CD14-positive monocyte (primary cell): ENCODE measurements around the gene BEGAIN. TPM values are rescaled to one million over a fixed set of nuclear protein-coding genes. Genes with fewer than 3 reads are reported as not detected.

Experiments used
- DNase-seq, 3 donors: peaks; one replicate each; pipeline ENCODE4 v3.0.0-alpha.2; 2011 to 2022
- H2AFZ ChIP-seq: 2 replicates; pipeline ENCODE4 v1.6.0; 2012; ENCODE audit warnings: mild to moderate bottlenecking, low read depth, low read length, inconsistent platforms; ENCODE audit not compliant: insufficient read depth, poor library complexity, severe bottlenecking
- H3K27ac ChIP-seq, 2 donors: 1 replicate in 1 of 2; 2 replicates in 1 of 2; pipeline ENCODE4 v1.5.1; 2012 to 2013; ENCODE audit warnings: low read length in 2 of 2, control low read depth in 1 of 2, inconsistent platforms in 1 of 2, low read depth in 1 of 2, mild to moderate bottlenecking in 1 of 2
- H3K27me3 ChIP-seq, 2 donors: one replicate each; pipeline versions ENCODE4 v1.6.0 to v1.6.1; 2011 to 2013; ENCODE audit warnings: low read length in 2 of 2; ENCODE audit not compliant: control insufficient read depth in 2 of 2, insufficient read depth in 2 of 2
- H3K36me3 ChIP-seq, 2 donors: replicated peaks in 1 of 2; 1 replicate in 1 of 2; 2 replicates in 1 of 2; pipeline versions ENCODE4 v1.5.1 to v1.6.1; 2012 to 2013; ENCODE audit warnings: low read length in 2 of 2, control low read depth in 1 of 2, inconsistent platforms in 1 of 2, mild to moderate bottlenecking in 1 of 2; ENCODE audit not compliant: insufficient read depth in 2 of 2, control insufficient read depth in 1 of 2
- H3K4me1 ChIP-seq, 2 donors: 1 replicate in 1 of 2; 2 replicates in 1 of 2; pipeline versions ENCODE4 v1.5.1 to v1.6.1; 2012 to 2013; ENCODE audit warnings: low read length in 2 of 2, control low read depth in 1 of 2, inconsistent platforms in 1 of 2, mild to moderate bottlenecking in 1 of 2, moderate library complexity in 1 of 2; ENCODE audit not compliant: insufficient read depth in 2 of 2, control insufficient read depth in 1 of 2
- H3K4me2 ChIP-seq: replicated peaks from 2 replicates; pipeline ENCODE3; 2012; ENCODE audit warnings: low read length, moderate library complexity, mild to moderate bottlenecking; ENCODE audit not compliant: poor library complexity, severe bottlenecking; ENCODE audit errors: extremely low read depth
- H3K4me3 ChIP-seq, 3 experiments: fragments of 200-600 bp in 1 of 3; sonication (generic) in 1 of 3; replicated peaks in 1 of 3; 1 replicate in 2 of 3; 2 replicates in 1 of 3; pipeline ENCODE4 v1.5.1; 2011 to 2013; ENCODE audit warnings: low read length in 3 of 3, mild to moderate bottlenecking in 3 of 3, control low read depth in 2 of 3, low read depth in 2 of 3, inconsistent platforms in 1 of 3, moderate library complexity in 1 of 3
- H3K79me2 ChIP-seq: 2 replicates; pipeline ENCODE4 v1.6.0; 2012; ENCODE audit warnings: mild to moderate bottlenecking, control low read depth, inconsistent platforms, low read length, moderate library complexity; ENCODE audit not compliant: insufficient read depth
- H3K9ac ChIP-seq: 2 replicates; pipeline ENCODE4 v1.6.0; 2017; ENCODE audit warnings: low read length, mild to moderate bottlenecking; ENCODE audit not compliant: insufficient read depth, poor library complexity, severe bottlenecking
- H3K9me3 ChIP-seq, 2 donors: replicated peaks in 1 of 2; 1 replicate in 1 of 2; 2 replicates in 1 of 2; pipeline versions ENCODE4 v1.5.1 to v1.6.1; 2012 to 2013; ENCODE audit warnings: low read length in 2 of 2, control low read depth in 1 of 2; ENCODE audit not compliant: control insufficient read depth in 1 of 2, insufficient read depth in 1 of 2
- H4K20me1 ChIP-seq: 2 replicates; pipeline ENCODE4 v1.6.0; 2012; ENCODE audit warnings: mild to moderate bottlenecking, low read length, control low read depth, moderate library complexity; ENCODE audit not compliant: insufficient read depth
- H3K27ac Mint-ChIP-seq, 7 donors: one replicate each; pipeline ENCODE4 v1.8.0; 2020; ENCODE audit warnings: mild to moderate bottlenecking in 7 of 7, mixed read lengths in 7 of 7, moderate library complexity in 6 of 7, inconsistent platforms in 2 of 7
- H3K27me3 Mint-ChIP-seq, 3 donors: one replicate each; pipeline ENCODE4 v1.8.0; 2021 to 2022; ENCODE audit warnings: low read depth in 3 of 3, mild to moderate bottlenecking in 3 of 3, mixed read lengths in 3 of 3, moderate library complexity in 3 of 3, inconsistent platforms in 1 of 3
- H3K36me3 Mint-ChIP-seq, 2 donors: one replicate each; pipeline ENCODE4 v1.8.0; 2020; ENCODE audit warnings: mixed read lengths in 2 of 2, inconsistent platforms in 1 of 2, mild to moderate bottlenecking in 1 of 2
- H3K4me1 Mint-ChIP-seq: one replicate; pipeline ENCODE4 v1.8.0; 2020; ENCODE audit warnings: mild to moderate bottlenecking, mixed read lengths
- H3K4me3 Mint-ChIP-seq, 2 donors: one replicate each; pipeline ENCODE4 v1.8.0; 2020; ENCODE audit warnings: mild to moderate bottlenecking in 2 of 2, mixed read lengths in 2 of 2, moderate library complexity in 1 of 2
- H3K9me3 Mint-ChIP-seq, 7 donors: one replicate each; pipeline ENCODE4 v1.8.0; 2020 to 2022; ENCODE audit warnings: mixed read lengths in 7 of 7, mild to moderate bottlenecking in 6 of 7, moderate library complexity in 6 of 7, inconsistent platforms in 2 of 7
- WGBS: methylation state at CpG from one replicate; pipeline ENCODE4 v1.1.5; 2013; ENCODE audit warnings: missing lambda C conversion rate; ENCODE audit not compliant: insufficient coverage; 5-methylcytosine and 5-hydroxymethylcytosine counted together
- intact Hi-C, 2 donors: fragments of 100-400 bp; cut with micrococcal nuclease; formaldehyde crosslinking; loops; one replicate each; pipeline versions ENCODE4 v1.15.0 to v1.15.1; 2023
- polyA plus RNA-seq, 3 donors: library from polyadenylated mRNA; depleted of rRNA in 1 of 3; unstranded in 2 of 3; stranded (reverse) in 1 of 3; fragments of 300-500 nt in 2 of 3; fragments of >200 nt in 1 of 3; fragmentation: Illumina TruSeq in 2 of 3; gene quantifications; 1 replicate in 2 of 3; 2 replicates in 1 of 3; pipeline ENCODE4 v1.2.3, GENCODE V29; 2012 to 2021
- TF ChIP-seq, protein P1 (sequence below): fragments of 200-600 bp; IDR thresholded peaks from one replicate; pipeline ENCODE4 v1.8.0; 2022; ENCODE audit warnings: antibody characterized with exemption, mild to moderate bottlenecking

The BEGAIN gene
- polyA plus RNA-seq, 3 donors = 0.25 to 0.45 TPM; not detected in 1

DNA sequence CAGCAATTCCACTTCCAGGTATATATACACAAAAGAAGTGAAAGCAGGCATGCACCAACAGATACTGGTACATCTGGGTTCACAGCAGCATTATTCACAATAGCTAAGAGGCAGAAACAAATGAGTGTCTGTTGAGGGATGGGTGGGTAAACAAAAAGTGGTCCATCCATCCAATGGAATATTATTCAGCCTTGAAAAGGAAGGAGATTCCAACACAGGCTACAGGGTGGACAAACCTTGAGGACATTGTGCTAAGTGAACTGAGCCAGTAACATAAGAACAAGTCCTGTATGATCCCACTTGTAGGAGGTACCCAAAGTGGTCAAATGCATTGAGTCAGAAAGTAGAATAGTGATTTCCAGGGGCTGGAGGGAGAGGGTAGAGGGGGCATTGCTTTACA, 27.6 kb upstream of the BEGAIN start:
- intact Hi-C loops = loop anchor here in 1 of 2 donors (5.0 kb wide), 1 partner anchor 68 kb away; no protein-coding TSS in a partner anchor
- H4K20me1 ChIP-seq = no peaks in the 10 kb centered on the region

DNA sequence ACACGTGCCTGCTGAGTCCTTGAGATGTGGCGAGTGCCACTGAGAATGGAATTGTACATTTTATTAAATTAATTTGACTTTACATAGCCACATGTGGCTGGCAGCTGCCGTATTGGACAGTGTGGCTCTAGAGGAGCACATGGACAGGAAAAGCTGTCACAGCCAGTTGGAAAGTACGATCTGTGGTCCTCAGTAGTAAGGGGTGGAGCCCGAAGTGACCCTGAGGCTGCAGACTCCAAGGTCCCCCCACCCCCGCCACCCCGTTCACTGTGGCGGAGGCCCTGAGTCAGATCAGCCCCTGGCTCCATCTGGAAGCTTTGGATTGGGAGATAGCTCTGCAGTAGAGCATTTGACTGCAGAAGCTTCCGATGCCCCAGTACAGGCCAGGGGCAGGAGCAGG, 25.8 kb upstream of the BEGAIN start:
- peaks cover 18% of the 10 kb centered on the region for H3K4me1 Mint-ChIP-seq
- Histone ChIP-seq H3K4me3 (no peak overlapping the region), H3K9ac (no peak overlapping the region), H4K20me1 (no peaks in the 10 kb centered on the region), H3K27ac (no peak overlapping the region), H3K4me2 (no peak overlapping the region), H3K4me1 (peaks cover 17% of the 10 kb centered on the region in 2 donors), H3K36me3 (no peaks in the 10 kb centered on the region), H3K27me3 (no peaks in the 10 kb centered on the region), H2AFZ (no peak overlapping the region), H3K9me3 (no peaks in the 10 kb centered on the region), H3K79me2 (no peaks in the 10 kb centered on the region)
- TF ChIP-seq, protein P1, sequence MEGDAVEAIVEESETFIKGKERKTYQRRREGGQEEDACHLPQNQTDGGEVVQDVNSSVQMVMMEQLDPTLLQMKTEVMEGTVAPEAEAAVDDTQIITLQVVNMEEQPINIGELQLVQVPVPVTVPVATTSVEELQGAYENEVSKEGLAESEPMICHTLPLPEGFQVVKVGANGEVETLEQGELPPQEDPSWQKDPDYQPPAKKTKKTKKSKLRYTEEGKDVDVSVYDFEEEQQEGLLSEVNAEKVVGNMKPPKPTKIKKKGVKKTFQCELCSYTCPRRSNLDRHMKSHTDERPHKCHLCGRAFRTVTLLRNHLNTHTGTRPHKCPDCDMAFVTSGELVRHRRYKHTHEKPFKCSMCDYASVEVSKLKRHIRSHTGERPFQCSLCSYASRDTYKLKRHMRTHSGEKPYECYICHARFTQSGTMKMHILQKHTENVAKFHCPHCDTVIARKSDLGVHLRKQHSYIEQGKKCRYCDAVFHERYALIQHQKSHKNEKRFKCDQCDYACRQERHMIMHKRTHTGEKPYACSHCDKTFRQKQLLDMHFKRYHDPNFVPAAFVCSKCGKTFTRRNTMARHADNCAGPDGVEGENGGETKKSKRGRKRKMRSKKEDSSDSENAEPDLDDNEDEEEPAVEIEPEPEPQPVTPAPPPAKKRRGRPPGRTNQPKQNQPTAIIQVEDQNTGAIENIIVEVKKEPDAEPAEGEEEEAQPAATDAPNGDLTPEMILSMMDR = no peak
- no peak overlapping the region for H3K4me3 Mint-ChIP-seq
- no peak overlapping the region for H3K27ac Mint-ChIP-seq
- no peaks in the 10 kb centered on the region for H3K36me3 Mint-ChIP-seq
- DNase-seq = no peak
- H3K27me3 Mint-ChIP-seq = peaks cover 9 to 11% (median 9%) of the 10 kb centered on the region in 3 donors
- intact Hi-C loops = no loop called here
- 91% methylated on average over 6 of the region's 9 CpGs for WGBS
- peaks cover 0 to 2% (median 0%) of the 10 kb centered on the region in 7 donors for H3K9me3 Mint-ChIP-seq

More for the DNA sequence above, 27.6 kb upstream of the BEGAIN start:
- H3K4me1 ChIP-seq = peaks cover 35% of the 10 kb centered on the region in 2 donors
- no peak overlapping the region for H3K27ac ChIP-seq
- no peaks in the 10 kb centered on the region for H3K79me2 ChIP-seq
- peaks cover 35% of the 10 kb centered on the region for H3K4me1 Mint-ChIP-seq
- H3K4me3 ChIP-seq = no peak overlapping the region
- no peaks in the 10 kb centered on the region for H3K27me3 ChIP-seq
- no peak for DNase-seq
- TF ChIP-seq, protein P1 = no peak
- H3K9me3 ChIP-seq = no peaks in the 10 kb centered on the region
- H3K27me3 Mint-ChIP-seq = peaks cover 8 to 11% (median 8%) of the 10 kb centered on the region in 3 donors
- no peaks in the 10 kb centered on the region for H3K36me3 Mint-ChIP-seq
- H3K27ac Mint-ChIP-seq = no peak overlapping the region
- H3K9ac ChIP-seq = no peak overlapping the region
- H3K9me3 Mint-ChIP-seq = peaks cover 0 to 2% (median 0%) of the 10 kb centered on the region in 7 donors
- no peak overlapping the region for H2AFZ ChIP-seq
- H3K4me3 Mint-ChIP-seq = no peak overlapping the region
- H3K36me3 ChIP-seq = no peaks in the 10 kb centered on the region
- no peak overlapping the region for H3K4me2 ChIP-seq
